ENCODE results near the gene PSMB10. TPM values are rescaled to one million over a fixed set of nuclear protein-coding genes. Genes with fewer than 3 reads are reported as not detected.
"Not testable (repeated sequence)": the region's sequence is repeated elsewhere in the genome, so short reads cannot be mapped to it uniquely, and the experiment has no call there.

The PSMB10 gene
- total RNA-seq, 1 donor from 2014 or later: 1.2 TPM

GRCh38 chr16:67917852-67918236 is 18.8 kb downstream of the PSMB10 start:
- Histone ChIP-seq H3K4me2 (no peak overlapping the region), H4K20me1 (ENCODE audit: low read depth) (peaks cover 45% of the 10 kb centered on the region), H3K36me3 (no peaks in the 10 kb centered on the region), H3K27ac (no peak overlapping the region), H3K9me3 (ENCODE audit: low read depth) (no peaks in the 10 kb centered on the region), H3K79me2 (ENCODE audit: low read depth) (no peaks in the 10 kb centered on the region), H3K27me3 (no peaks in the 10 kb centered on the region), H3F3A (ENCODE audit: low read depth) (no peaks in the 10 kb centered on the region), H3K9ac (no peak overlapping the region), H2AFZ (replicated peaks) (no peak overlapping the region), H3K4me3 (no peak overlapping the region), H3K4me1 (no peaks in the 10 kb centered on the region)
- Mint-ChIP-seq H3K4me3 (no peak overlapping the region), H3K27ac (peak overlapping the region; percentile 9), H3K27me3 (ENCODE audit: insufficient read depth, low read depth) (peaks cover 4% of the 10 kb centered on the region), H3K36me3 (peaks cover 6% of the 10 kb centered on the region), H3K9me3 (no peaks in the 10 kb centered on the region), H3K4me1 (peaks cover 2% of the 10 kb centered on the region)
- no peak for DNase-seq (ENCODE audit: low spot score)
- no peak for TF ChIP-seq EZH2 (IDR thresholded peaks at IDR 0.05)
- no peak for TF ChIP-seq CTCF (IDR thresholded peaks at IDR 0.05)
- TF ChIP-seq EZH2phosphoT487 (IDR thresholded peaks at IDR 0.05): no peak

GRCh38 chr16:67917140-67917851 is 19.4 kb downstream of the PSMB10 start:
- H3K27ac Mint-ChIP-seq: peak overlapping the region; percentile 9
- Histone ChIP-seq H3F3A (ENCODE audit: low read depth) (no peaks in the 10 kb centered on the region), H3K9ac (no peak overlapping the region)

GRCh38 chr16:67915831-67916723 is 20.6 kb downstream of the PSMB10 start:
- Mint-ChIP-seq H3K9me3 (no peaks in the 10 kb centered on the region), H3K4me1 (peaks cover 2% of the 10 kb centered on the region), H3K27ac (no peak overlapping the region), H3K4me3 (no peak overlapping the region), H3K27me3 (ENCODE audit: insufficient read depth, low read depth) (peaks cover 4% of the 10 kb centered on the region), H3K36me3 (peaks cover 6% of the 10 kb centered on the region)
- Histone ChIP-seq H3K27ac (no peak overlapping the region), H3K4me2 (no peak overlapping the region), H3K4me1 (no peaks in the 10 kb centered on the region), H3K36me3 (no peaks in the 10 kb centered on the region), H3F3A (ENCODE audit: low read depth) (no peaks in the 10 kb centered on the region), H2AFZ (replicated peaks) (no peak overlapping the region), H3K27me3 (no peaks in the 10 kb centered on the region), H3K9me3 (ENCODE audit: low read depth) (no peaks in the 10 kb centered on the region), H3K79me2 (ENCODE audit: low read depth) (no peaks in the 10 kb centered on the region), H3K4me3 (no peak overlapping the region), H4K20me1 (ENCODE audit: low read depth) (peaks cover 27% of the 10 kb centered on the region), H3K9ac (no peak overlapping the region)
- TF ChIP-seq EZH2phosphoT487 (IDR thresholded peaks at IDR 0.05) (no peak), EZH2 (IDR thresholded peaks at IDR 0.05) (no peak)
- DNase-seq (ENCODE audit: low spot score): no peak

More at GRCh38 chr16:67917140-67917851, 19.4 kb downstream of the PSMB10 start:
- H3K36me3 ChIP-seq: no peaks in the 10 kb centered on the region
- Mint-ChIP-seq H3K36me3 (peaks cover 6% of the 10 kb centered on the region), H3K9me3 (no peaks in the 10 kb centered on the region), H3K4me3 (no peak overlapping the region), H3K4me1 (peaks cover 2% of the 10 kb centered on the region), H3K27me3 (ENCODE audit: insufficient read depth, low read depth) (peaks cover 4% of the 10 kb centered on the region)
- TF ChIP-seq CTCF (IDR thresholded peaks at IDR 0.05) (no peak), EZH2 (IDR thresholded peaks at IDR 0.05) (no peak), EZH2phosphoT487 (IDR thresholded peaks at IDR 0.05) (no peak)
- peaks cover 40% of the 10 kb centered on the region for H4K20me1 ChIP-seq (ENCODE audit: low read depth)
- H3K4me2 ChIP-seq: no peak overlapping the region
- no peak for DNase-seq (ENCODE audit: low spot score)
- H3K79me2 ChIP-seq (ENCODE audit: low read depth): no peaks in the 10 kb centered on the region
- no peaks in the 10 kb centered on the region for H3K27me3 ChIP-seq
- no peaks in the 10 kb centered on the region for H3K4me1 ChIP-seq
- no peak overlapping the region for H2AFZ ChIP-seq (replicated peaks)
- no peak overlapping the region for H3K4me3 ChIP-seq
- no peak overlapping the region for H3K27ac ChIP-seq
- no peaks in the 10 kb centered on the region for H3K9me3 ChIP-seq (ENCODE audit: low read depth)

- not testable (repeated sequence) for H3K9me3 Mint-ChIP-seq; H3K36me3 ChIP-seq; H3K27ac Mint-ChIP-seq; H3K9me3 ChIP-seq (ENCODE audit: low read depth); H3K27me3 Mint-ChIP-seq (ENCODE audit: insufficient read depth, low read depth); H3K79me2 ChIP-seq (ENCODE audit: low read depth); H3K4me3 Mint-ChIP-seq; DNase-seq (ENCODE audit: low spot score); H3K36me3 Mint-ChIP-seq; H3K4me3 ChIP-seq; H3K27me3 ChIP-seq; H2AFZ ChIP-seq (replicated peaks); H3K9ac ChIP-seq; H3K4me2 ChIP-seq; H3F3A ChIP-seq (ENCODE audit: low read depth); H3K27ac ChIP-seq; H3K4me1 ChIP-seq; H3K4me1 Mint-ChIP-seq
- peaks cover 25% of the 10 kb centered on the region for H4K20me1 ChIP-seq (ENCODE audit: low read depth)
These were observed 21.2 kb downstream of the PSMB10 start for GRCh38 chr16:67915496-67915769.
